GM19467 (cell line): Measurements from ENCODE around the gene IP6K3.
A peak's percentile ranks its signal among the peaks of the same experiment; 100 is the strongest.

Source experiments
- ATAC-seq: cut with Tn5 transposase; IDR thresholded peaks from one replicate; pipeline ENCODE4 v1.9.1; 2021; ENCODE audit warnings: mild to moderate bottlenecking, moderate library complexity; ENCODE audit not compliant: unreplicated experiment

Gene IP6K3

DNA sequence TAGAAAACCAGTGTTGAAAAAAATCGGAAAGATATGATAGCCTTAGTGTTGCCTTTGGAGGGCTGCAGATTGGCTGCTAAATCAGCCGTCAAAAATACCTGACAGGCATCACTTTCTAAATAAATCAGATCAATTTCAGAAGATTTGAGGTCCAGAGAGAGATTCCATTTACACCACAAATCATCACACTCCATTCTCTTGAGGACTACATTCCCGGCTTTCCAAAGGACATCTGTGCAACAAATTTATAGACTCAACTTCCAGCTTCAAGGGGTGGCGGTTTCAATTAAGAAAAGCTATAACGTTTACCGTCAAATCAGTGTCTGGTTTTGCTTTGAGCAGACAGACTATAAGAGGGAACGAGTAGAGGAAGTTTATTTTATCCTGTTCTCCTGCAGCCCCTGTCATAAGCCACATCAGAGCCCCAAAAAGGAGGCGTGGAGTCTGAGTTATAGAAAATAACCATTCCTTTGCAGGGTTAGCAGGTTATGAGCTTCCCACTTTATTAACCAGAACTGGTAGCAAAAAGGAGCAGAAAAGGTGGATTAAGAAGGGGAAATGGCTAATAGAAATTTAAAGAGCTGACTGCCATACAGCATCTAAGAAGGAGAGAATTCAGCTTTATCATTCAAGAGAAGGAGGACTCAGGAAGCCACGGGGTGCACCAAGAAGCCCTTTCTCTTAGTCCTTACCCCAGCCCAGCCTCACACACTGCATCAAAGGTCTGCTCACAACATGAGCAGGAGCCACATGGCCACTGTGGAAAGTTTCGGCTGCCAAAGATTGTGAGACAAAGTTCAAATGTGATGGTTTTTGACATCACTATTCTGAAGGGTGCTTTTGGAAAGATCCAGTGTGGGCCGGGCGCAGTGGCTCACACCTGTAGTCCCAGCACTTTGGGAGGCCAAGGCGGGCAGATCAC lies 22.3 kb downstream of the IP6K3 start:
- no peak for ATAC-seq

GRCh38 chr6:33723371-33724085 lies 23.2 kb downstream of the IP6K3 start:
- ATAC-seq = no peak

GRCh38 chr6:33722103-33722623 lies 24.5 kb downstream of the IP6K3 start:
- no peak for ATAC-seq

DNA sequence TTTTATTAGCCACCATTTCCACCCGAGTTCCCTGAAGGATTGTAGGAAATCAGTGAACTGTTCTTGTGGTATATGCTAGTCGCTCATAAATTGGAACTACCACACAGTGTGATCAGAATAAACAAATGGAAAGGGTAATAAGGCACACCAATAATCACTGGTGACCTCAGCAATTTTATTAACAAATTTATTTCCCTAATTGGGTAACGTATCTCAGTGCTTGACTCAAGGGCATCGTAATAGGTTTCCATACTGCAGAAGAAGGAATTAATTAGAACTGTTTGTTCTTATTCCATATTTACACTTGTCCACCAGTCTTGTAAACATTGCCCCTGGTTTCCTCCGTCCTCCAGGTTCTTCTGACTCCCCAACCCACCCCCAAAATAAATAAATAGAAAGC lies 25.2 kb downstream of the IP6K3 start:
- no peak for ATAC-seq

DNA sequence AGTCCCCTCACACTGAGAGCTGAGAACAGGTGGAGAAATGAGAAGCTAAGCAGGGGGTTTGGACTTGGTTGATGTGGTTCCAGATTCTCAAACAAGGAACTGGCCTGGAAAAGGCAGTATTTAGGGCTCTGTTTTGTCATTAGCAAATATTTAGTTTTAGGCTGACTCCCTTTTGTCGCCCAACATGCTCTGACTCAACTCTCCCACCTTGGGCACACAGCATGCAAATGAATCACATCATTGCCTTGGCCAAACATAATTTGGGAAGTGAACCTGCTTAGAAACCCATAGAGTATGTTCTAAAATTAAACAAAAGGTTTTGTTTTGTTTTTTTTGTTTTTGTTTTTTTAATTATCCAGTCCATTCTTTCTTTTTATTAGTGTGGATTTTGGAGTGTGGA lies 25.7 kb downstream of the IP6K3 start:
- no peak for ATAC-seq

- ATAC-seq = no peak
These were observed 27.2 kb downstream of the IP6K3 start for GRCh38 chr6:33719326-33719987.

GRCh38 chr6:33718713-33719112 lies 28.0 kb downstream of the IP6K3 start:
- ATAC-seq = no peak

- ATAC-seq = no peak
These were observed 28.7 kb downstream of the IP6K3 start for GRCh38 chr6:33717934-33718455.

DNA sequence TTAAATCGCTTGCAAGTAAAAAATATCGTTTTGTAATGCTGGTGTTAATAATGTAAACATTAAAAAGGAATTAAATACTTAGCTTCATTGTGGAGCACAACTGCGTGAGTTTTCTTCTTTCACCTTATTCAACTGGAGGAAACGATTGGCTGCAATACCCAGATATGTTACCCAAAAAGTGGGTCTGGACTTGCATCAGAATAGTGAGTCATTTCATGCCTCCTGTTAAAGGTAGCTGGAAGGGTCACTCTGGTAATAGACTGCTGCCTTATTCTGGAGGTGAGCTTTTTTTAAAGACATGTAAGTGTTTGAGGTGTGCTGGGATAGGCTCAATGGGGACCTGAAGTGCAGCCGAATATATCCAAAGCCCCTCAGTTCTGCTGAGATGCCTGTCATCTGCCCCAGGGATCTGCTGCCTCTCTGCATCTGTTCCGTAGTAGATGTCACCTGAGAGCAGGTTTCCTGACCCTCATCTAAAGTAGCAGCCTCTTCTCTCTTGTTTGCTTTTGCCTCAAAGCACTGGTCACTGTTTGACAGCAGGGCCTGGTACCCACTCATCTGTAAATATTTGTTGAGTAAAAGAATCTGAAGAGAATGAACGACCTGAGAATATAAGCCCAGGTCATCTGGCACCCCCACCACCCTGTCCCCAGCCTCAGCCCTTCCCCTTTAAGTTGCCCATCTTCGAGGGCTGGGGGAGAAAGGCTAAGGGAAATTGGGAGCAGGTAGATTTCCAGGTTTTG lies 29.6 kb downstream of the IP6K3 start:
- ATAC-seq = no peak

GRCh38 chr6:33716379-33716778 lies 30.3 kb downstream of the IP6K3 start:
- no peak for ATAC-seq

- no peak for ATAC-seq
These were observed 32.2 kb downstream of the IP6K3 start for GRCh38 chr6:33714385-33715040.

DNA sequence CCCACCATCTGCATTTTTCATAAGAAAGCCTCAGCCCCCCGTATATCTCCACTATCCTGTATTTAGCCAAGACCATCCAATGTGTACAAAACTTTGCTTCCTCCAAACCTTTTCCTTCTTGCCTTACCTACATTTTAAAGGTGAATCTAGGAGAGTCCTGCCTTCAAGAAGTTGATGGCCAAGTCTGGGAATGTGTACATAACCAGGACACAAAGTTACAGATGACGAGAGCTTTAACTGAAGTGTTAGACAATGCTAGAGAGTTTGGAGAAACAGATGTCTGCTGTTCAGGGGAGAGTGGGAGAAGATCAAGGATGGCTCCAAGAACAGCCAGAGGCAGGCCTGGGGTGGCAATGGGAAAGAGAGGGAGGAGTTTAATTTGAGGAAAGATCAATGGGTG lies 32.9 kb downstream of the IP6K3 start:
- no peak for ATAC-seq

DNA sequence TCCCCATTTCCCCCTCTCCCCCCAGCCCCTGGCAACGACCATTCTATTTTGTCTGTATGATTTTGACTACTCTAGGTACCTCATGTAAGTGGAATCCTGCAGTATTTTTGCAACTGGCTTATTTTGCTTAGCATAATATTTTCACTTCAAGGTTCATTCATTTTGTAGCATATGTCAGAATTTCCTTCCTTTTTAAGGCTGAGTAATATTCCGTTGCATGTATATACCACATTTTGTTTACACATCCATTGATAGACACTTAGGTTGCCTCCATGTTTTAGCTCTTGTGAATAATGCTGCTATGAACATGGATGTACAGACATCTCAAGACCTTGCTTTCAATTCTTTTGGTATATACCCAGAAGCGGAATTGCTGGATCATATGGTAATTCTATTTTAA lies 33.8 kb downstream of the IP6K3 start:
- no peak for ATAC-seq

GRCh38 chr6:33711140-33712129 lies 35.3 kb downstream of the IP6K3 start, which contains the start of gene UQCC2:
UQCC2 (minus strand) TSS chr6:33711700; CDS start chr6:33711686, 14 bp downstream.
- ATAC-seq = peak; percentile 85

GRCh38 chr6:33710296-33711121 lies 36.2 kb downstream of the IP6K3 start:
- ATAC-seq = no peak

GRCh38 chr6:33709605-33710295 lies 37.0 kb downstream of the IP6K3 start:
- no peak for ATAC-seq
